ENCODE results near the gene SPATS2L. TPM values are rescaled to one million over a fixed set of nuclear protein-coding genes. Genes with fewer than 3 reads are reported as not detected.
A peak's percentile ranks its signal among the peaks of the same experiment; 100 is the strongest.

Gene SPATS2L
- total and polyA plus RNA-seq, 2 of the 13 experiments (the other 11 are each of a cell fraction or from before 2014, with no cell fraction given) = 154 to 212 TPM

DNA sequence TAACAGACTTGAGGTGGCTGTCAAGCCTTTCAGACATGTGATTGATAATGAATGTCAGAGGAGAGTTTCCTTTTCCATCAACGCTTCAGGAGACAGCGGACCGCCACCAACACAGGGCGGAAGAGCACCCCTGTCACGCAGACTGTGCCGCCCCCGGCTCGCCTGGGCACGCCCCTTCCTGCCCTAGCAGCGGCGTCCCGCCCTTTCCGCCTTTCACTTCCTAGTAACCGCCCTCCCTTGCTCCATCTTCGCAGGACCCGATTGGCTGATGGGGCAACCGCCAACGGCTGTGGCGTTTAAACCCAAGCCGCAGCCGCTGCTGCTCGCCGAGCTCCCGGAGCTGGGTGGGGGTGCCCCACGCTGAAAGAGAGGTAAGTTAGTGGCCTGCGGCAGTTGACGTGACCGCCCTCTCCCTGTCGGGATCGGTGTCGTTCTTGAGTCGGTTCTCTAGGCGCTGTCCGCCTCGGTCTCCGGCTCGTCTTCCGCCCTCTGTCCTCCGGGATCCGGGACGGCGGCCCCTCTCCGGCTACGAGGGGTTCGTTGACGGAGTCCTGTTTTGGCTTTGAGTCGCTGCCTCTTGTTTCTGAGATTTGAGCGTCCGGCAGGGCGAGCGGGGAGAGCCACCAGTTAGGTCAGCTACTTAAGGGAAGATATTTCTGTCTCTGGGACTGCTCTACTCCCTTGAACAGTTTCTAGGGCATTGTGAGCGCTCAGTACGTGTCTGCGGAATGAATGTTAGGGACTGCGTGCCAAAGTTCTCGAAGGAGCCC, 219.6 kb downstream of the SPATS2L start, which contains the start of gene SGO2 (continued):
- TF ChIP-seq, protein P1, sequence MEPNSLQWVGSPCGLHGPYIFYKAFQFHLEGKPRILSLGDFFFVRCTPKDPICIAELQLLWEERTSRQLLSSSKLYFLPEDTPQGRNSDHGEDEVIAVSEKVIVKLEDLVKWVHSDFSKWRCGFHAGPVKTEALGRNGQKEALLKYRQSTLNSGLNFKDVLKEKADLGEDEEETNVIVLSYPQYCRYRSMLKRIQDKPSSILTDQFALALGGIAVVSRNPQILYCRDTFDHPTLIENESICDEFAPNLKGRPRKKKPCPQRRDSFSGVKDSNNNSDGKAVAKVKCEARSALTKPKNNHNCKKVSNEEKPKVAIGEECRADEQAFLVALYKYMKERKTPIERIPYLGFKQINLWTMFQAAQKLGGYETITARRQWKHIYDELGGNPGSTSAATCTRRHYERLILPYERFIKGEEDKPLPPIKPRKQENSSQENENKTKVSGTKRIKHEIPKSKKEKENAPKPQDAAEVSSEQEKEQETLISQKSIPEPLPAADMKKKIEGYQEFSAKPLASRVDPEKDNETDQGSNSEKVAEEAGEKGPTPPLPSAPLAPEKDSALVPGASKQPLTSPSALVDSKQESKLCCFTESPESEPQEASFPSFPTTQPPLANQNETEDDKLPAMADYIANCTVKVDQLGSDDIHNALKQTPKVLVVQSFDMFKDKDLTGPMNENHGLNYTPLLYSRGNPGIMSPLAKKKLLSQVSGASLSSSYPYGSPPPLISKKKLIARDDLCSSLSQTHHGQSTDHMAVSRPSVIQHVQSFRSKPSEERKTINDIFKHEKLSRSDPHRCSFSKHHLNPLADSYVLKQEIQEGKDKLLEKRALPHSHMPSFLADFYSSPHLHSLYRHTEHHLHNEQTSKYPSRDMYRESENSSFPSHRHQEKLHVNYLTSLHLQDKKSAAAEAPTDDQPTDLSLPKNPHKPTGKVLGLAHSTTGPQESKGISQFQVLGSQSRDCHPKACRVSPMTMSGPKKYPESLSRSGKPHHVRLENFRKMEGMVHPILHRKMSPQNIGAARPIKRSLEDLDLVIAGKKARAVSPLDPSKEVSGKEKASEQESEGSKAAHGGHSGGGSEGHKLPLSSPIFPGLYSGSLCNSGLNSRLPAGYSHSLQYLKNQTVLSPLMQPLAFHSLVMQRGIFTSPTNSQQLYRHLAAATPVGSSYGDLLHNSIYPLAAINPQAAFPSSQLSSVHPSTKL (CRISPR knock-in tag; IDR thresholded peaks at IDR 0.05) = peak; percentile 71
- no peak for TF ChIP-seq ZNF432 (CRISPR knock-in tag; IDR thresholded peaks at IDR 0.05; ENCODE audit: borderline replicate concordance)
- TF ChIP-seq PRMT3 (CRISPR knock-in tag; IDR thresholded peaks at IDR 0.05; ENCODE audit: borderline replicate concordance, low read depth) = peak; percentile 74; the same call in 1 of the 2 replicates
- TF ChIP-seq, protein P2, sequence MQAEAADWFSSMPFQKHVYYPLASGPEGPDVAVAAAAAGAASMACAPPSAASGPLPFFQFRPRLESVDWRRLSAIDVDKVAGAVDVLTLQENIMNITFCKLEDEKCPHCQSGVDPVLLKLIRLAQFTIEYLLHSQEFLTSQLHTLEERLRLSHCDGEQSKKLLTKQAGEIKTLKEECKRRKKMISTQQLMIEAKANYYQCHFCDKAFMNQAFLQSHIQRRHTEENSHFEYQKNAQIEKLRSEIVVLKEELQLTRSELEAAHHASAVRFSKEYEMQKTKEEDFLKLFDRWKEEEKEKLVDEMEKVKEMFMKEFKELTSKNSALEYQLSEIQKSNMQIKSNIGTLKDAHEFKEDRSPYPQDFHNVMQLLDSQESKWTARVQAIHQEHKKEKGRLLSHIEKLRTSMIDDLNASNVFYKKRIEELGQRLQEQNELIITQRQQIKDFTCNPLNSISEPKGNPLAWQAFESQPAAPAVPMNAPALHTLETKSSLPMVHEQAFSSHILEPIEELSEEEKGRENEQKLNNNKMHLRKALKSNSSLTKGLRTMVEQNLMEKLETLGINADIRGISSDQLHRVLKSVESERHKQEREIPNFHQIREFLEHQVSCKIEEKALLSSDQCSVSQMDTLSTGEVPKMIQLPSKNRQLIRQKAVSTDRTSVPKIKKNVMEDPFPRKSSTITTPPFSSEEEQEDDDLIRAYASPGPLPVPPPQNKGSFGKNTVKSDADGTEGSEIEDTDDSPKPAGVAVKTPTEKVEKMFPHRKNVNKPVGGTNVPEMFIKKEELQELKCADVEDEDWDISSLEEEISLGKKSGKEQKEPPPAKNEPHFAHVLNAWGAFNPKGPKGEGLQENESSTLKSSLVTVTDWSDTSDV (CRISPR knock-in tag; IDR thresholded peaks at IDR 0.05) = no peak
- TF ChIP-seq ZNF781 (CRISPR knock-in tag; IDR thresholded peaks at IDR 0.05; ENCODE audit: borderline replicate concordance, not compliant biosample characterization) = peak; percentile 80
- peak; percentile 96 for TF ChIP-seq REPIN1 (CRISPR knock-in tag; IDR thresholded peaks at IDR 0.05; ENCODE audit: borderline replicate concordance, low read depth)
- TF ChIP-seq ARHGAP35 (CRISPR knock-in tag; IDR thresholded peaks at IDR 0.05; ENCODE audit: borderline replicate concordance) = peak; percentile 85; the same call in 1 of the 2 replicates
- TF ChIP-seq HNRNPUL1 (IDR thresholded peaks at IDR 0.05; ENCODE audit: low read depth, low read length) = no peak
- peak; percentile 49; the same call in 1 of the 2 replicates for TF ChIP-seq ZNF431 (CRISPR knock-in tag; IDR thresholded peaks at IDR 0.05; ENCODE audit: borderline replicate concordance, low read depth)
- no peak for TF ChIP-seq FOSL1 (CRISPR knock-in tag; IDR thresholded peaks at IDR 0.05; ENCODE audit: borderline replicate concordance)
